HCEC 1CT (cell line): ENCODE data around the gene OSBPL7.

ENCODE experiments used
- DNase-seq: peaks from one replicate; pipeline ENCODE4 v3.0.0-alpha.2; 2017

OSBPL7 gene

GRCh38 chr17:47847341-47848197 is 26.0 kb upstream of the OSBPL7 start:
- no peak for DNase-seq

- no peak for DNase-seq
These were observed 25.2 kb upstream of the OSBPL7 start for GRCh38 chr17:47846716-47847340.

GRCh38 chr17:47845716-47846075 is 24.1 kb upstream of the OSBPL7 start:
- DNase-seq, result no peak

GRCh38 chr17:47844814-47845715 is 23.5 kb upstream of the OSBPL7 start:
- DNase-seq, result peak; percentile 29

GRCh38 chr17:47844227-47844626 is 22.6 kb upstream of the OSBPL7 start:
- DNase-seq, result no peak

- no peak for DNase-seq
These were observed 21.8 kb upstream of the OSBPL7 start for GRCh38 chr17:47843391-47843730.

- DNase-seq, result no peak
These were observed 20.1 kb upstream of the OSBPL7 start for GRCh38 chr17:47841488-47842291.

- peak; percentile 73 for DNase-seq
These were observed 19.3 kb upstream of the OSBPL7 start, which contains the start of gene SCRN2 for GRCh38 chr17:47840742-47841487. TSS of gene SCRN2 (minus strand) at chr17:47841273. CDS start at chr17:47840843, 430 bp downstream.

- DNase-seq, result no peak
These were observed 18.6 kb upstream of the OSBPL7 start for GRCh38 chr17:47840001-47840741.

- no peak for DNase-seq
These were observed 17.5 kb upstream of the OSBPL7 start for GRCh38 chr17:47839071-47839470.

GRCh38 chr17:47838636-47839035 is 17.0 kb upstream of the OSBPL7 start:
- DNase-seq, result no peak

GRCh38 chr17:47837401-47838039 is 15.9 kb upstream of the OSBPL7 start:
- DNase-seq, result no peak

- DNase-seq, result no peak
These were observed 15.0 kb upstream of the OSBPL7 start for GRCh38 chr17:47836601-47837000.

- DNase-seq, result no peak
These were observed 13.2 kb upstream of the OSBPL7 start for GRCh38 chr17:47834756-47835155.

GRCh38 chr17:47831934-47832327 is 10.3 kb upstream of the OSBPL7 start:
- no peak for DNase-seq

GRCh38 chr17:47831003-47831933 is 9.7 kb upstream of the OSBPL7 start, which contains the start of the genes LRRC46 and MRPL10:
TSS of gene LRRC46 (plus strand) at chr17:47831670. CDS start at chr17:47831990, 320 bp downstream.
TSS of gene MRPL10 (minus strand) at chr17:47831541. CDS start at chr17:47831511, 30 bp downstream.
- peak; percentile 94 for DNase-seq

GRCh38 chr17:47830396-47831002 is 8.9 kb upstream of the OSBPL7 start:
- no peak for DNase-seq

- no peak for DNase-seq
These were observed 8.3 kb upstream of the OSBPL7 start for GRCh38 chr17:47829870-47830269.

GRCh38 chr17:47823519-47823918 is 1.9 kb upstream of the OSBPL7 start:
- DNase-seq, result no peak
